Heart left ventricle (tissue), 13 donors: Measurements from ENCODE around the gene DNER.

Experiments used
- CTCF ChIP-seq, 12 donors: fragments of 200-600 bp; sonication (generic) in 4 of 12; IDR thresholded peaks; one replicate each; pipeline versions ENCODE4 v1.5.0 to v1.8.0; 2018 to 2022; ENCODE audit warnings: antibody characterized with exemption in 12 of 12, mild to moderate bottlenecking in 5 of 12
- POLR2A ChIP-seq, 2 donors: fragments of 450-650 bp; IDR thresholded peaks; one replicate each; pipeline ENCODE4 v1.6.1; 2017; ENCODE audit warnings: antibody characterized with exemption in 2 of 2, mild to moderate bottlenecking in 2 of 2, moderate library complexity in 2 of 2
- donor health status: ischemic (EF 13 %, LVEDD 7.1; RV severe dilation, severe dysfunction).
- donor health status: DM: no; HTN: yes; CAD: no.
- donor health status: DM: no; HTN: no; CAD: no.
- donor health status: ischemic (EF 25% LVEDD 6.9; RV normal size, moderate dysfunction).
- donor health status: ischemic (EF 25% LVEDD 5.7; RV mildly dilated, moderate dysfunction).
- donor health status: ischemic (EF 35%, LVEDD 5.7; RV mildly dilated, moderate dysfunction).
- donor health status: nonischemic (EF 11% LVEDD 7.7; RV severe dilation, severe dysfunction).
- donor health status: DM: yes; HTN: yes; CAD: no.
- donor health status: PGD.
- donor health status: ischemic (EF 29% LVEDD 5.4; RV normal size, mild dysfunction).
- donor health status: nonischemic (EF 23%, LVEDD 6.1; RV moderate dilation, normal function).

GRCh38 chr2:229447227-229447626 is 267.1 kb downstream of the DNER start:
- TF ChIP-seq CTCF (IDR thresholded peaks at IDR 0.05) (no peak), POLR2A (IDR thresholded peaks at IDR 0.05) (no peak)
